ENCODE data around the gene OST4.
A peak's percentile ranks its signal among the peaks of the same experiment; 100 is the strongest.

OST4 gene

DNA sequence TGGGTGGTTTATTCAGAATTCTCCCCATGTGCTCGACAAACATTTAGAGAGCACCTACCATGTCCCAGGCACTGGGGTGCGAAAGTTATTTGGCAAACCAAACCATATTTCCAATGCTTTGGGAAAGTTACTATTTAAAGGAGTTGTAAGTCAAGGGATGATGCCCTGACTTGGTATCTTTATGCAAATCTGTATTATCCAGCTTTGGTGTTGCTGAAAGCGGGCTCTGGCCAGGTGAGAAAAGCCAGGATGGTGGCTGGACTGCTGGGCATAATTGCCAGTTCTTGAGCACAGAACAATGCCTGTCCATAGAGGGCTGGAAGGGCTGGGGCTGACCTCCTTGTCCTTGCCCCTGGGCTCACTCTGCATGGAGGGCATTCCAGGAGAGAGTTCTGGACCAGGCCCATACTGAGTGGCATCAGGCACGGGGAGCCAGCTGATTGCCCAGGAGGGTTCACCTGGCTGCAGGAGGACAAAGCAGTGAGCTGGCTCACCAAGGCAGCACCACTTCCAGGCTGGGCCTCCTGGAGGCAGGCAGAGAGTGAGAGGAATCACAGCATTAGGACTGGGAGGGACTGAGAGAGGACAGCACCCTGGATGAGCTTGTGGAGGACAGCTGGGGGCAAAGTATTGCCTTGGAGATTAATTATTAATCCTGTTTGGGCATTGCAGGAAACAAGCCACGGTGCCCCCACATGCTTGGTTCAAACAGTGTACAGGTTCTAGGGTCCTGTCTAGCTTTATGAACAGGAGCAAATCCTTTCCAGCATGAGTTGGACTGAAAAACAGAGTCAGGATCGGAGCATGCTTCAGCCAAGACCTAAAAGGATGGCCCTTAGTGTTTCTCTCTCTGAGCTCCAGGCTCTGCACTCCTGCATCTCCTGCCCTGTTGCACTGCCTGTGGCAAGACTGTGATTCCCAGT, 22.2 kb upstream of the OST4 start:
- DNase-seq (ENCODE audit: low read depth in 2 of 2): no peak

DNA sequence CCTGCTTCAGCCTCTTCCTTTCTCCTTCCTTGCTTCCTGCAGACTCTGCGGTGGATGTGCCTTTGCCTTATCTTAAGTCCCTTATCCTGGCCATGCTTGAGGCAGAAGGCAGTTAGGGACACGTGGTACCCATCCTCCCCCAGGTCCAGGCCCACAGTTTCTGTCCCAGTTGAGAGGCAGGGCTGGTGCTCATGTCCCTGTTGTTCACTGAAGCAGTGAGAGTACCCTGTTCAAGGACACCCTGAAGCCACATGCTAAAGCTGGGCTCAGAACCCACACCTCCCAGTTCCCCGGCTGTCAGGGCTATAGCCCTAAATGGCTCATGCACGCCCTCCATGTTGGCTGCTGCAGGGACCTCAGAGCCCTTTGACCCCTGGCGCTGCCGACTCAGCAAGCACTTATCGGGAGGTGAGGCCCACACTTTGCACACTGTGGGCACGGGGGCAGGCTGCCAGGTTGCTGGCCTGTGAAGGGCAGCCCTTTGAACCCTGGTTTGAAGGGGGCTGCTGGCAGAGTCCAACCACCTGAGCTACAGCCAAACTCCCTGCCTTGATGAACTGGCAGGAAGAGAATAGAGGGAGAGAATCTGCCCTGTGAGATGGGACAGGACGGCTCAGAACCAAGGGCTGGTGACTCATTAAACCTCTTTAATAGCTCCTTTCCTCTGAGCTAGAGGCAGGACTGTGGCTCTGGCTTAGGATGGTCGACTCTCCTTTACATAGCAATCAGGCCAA, 21.4 kb upstream of the OST4 start:
- no peak for DNase-seq (ENCODE audit: low read depth in 2 of 2)

DNA sequence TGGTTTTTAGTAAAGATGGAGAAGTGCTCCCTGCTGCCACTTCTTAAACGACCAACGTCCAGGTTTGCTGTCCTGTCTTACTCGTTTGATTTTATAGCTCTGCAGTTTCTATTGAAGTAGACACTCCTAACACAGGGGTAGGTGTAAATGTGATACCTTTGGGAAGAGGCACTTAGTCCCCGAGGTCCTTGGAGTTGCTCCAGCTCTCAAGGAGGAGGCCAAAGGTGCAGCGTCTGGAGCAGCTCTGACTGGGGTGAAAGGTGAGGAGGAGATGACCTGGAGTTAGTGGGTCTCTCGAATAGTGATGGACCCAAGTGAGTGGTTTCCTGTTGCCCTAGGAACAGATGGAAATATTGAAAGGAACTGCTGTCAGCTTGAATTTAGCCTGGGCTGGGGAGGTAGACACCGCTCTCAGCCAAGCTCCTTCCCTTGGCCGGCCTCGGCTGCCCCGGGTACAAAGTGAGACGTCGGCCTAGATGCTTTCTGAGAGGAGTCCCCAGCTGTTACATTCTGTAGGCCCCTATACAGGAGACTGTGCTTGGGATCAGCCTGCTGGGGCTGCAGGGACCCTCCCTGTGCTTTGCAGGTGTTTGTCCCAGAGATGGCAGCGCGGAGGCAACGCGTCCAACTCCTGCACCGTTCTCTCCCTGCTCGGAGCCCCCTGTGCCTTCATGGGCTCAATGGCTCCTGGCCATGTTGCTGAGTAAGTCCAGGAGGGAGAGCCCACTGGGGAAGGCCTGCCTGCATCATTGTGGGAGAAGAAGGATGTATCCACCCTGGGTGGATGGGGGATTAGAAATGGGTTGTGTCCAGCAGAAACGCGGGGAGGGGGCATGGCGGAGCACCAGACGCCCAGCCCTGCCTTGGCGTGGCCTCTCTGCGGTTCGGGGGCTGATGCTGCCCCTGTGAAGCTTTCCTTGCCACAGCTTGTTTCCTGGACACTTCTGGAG, 20.6 kb upstream of the OST4 start:
- DNase-seq (ENCODE audit: low read depth in 2 of 2): no peak

DNA sequence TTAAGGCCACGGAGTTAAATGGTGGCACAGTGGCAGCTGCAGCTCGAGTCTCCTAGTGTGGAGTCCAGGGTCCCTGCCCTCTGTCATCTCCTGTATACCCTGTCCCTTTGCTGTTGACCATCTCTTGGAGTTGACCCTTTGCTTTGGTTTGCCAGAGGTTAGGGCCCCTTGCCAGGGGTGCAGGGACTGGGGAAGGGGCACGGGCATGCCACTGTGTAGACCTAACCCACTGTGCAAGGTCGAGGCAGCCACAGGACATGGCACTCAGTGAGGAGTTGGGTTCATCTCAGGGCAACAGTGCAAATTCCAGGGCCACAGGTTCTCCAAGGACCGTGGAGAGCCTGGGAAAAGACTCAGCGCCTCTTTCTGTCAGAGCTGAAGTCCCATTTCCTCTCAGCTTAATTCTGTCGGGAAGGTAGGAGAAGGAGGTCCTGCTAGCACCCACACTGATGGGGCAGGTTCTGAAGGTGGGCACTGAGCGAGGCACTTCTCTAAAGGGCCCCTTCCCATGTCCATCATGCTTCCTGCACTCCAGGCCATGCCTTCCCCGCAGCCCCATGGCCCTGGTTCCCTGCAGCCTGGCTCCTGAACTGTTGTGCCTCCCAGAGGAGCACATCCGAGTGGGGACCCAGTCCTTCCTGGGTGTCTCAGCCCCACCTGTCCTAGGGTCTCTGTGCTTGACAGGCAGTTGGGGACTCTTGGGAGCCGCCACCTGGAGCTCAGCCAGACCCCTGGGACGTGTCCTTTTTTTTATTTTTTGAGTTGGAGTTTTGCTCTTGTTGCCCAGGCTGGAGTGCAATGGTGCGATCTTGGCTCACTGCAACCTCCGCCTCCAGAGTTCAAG, 17.9 kb upstream of the OST4 start:
- no peak for DNase-seq (ENCODE audit: low read depth in 2 of 2)

DNA sequence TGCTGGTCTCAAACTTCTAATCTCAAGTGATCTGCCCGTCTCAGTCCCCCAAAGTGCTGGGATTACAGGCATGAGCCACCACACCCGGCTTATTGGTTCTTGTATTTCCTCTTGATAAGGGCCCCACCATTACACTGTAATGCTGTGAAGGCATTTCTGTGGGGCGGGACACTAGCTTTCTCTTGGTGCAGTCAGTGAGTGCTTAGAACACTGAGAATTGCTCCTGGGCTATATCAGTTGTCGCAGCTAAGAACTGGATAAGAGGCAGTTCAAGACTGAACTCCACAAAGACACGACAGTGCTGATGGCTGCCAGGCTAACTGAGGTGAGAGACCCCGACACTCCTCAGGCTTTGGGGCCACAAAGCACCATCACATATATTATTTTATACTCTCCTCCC, 17.2 kb upstream of the OST4 start:
- DNase-seq (ENCODE audit: low read depth in 2 of 2): no peak

DNA sequence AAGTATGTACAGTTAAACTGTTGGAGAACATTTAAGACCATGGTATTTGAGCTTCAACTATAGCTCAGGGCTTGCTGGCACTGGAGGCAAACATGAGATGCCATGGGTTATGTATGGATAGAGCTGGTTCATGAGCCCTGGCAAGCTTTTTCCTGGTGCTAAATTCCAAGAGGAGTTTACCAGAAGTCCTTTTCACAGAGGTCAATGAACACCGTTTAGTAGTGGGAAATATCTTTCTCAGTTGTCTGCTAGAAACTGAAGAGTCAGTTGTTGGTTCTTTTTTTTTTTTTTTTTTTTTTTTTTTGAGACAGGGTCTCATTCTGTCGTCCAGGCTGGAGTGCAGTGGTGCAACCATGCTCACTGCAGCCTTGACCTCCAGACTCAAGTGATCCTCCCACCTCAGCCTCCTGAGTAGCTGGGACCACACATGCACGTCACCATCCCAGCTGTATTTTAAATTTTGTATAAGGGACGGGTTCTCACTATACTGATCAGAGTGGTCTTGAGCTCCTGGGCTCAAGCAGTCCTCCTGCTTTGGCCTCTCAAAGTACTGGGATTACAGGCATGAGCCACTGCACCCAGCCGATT, 16.5 kb upstream of the OST4 start:
- no peak for DNase-seq (ENCODE audit: low read depth in 2 of 2)

DNA sequence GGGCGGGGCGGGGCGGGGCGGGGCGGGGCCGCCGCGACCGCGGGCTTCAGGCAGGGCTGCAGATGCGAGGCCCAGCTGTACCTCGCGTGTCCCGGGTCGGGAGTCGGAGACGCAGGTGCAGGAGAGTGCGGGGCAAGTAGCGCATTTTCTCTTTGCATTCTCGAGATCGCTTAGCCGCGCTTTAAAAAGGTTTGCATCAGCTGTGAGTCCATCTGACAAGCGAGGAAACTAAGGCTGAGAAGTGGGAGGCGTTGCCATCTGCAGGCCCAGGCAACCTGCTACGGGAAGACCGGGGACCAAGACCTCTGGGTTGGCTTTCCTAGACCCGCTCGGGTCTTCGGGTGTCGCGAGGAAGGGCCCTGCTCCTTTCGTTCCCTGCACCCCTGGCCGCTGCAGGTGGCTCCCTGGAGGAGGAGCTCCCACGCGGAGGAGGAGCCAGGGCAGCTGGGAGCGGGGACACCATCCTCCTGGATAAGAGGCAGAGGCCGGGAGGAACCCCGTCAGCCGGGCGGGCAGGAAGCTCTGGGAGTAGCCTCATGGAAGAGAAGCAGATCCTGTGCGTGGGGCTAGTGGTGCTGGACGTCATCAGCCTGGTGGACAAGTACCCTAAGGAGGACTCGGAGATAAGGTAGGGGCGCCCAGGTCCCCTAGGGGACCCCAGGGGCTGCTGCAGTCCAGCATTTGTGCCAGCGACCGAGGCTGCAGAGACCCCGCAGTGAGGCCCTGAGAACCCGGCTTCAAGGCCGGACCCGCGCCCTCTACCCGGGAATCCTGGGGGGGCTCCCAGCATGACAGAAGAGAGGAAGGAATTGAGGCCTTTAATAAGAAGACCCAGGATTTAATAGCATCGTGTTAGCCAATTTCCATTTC, 15.5 kb upstream of the OST4 start, which contains the start of gene KHK:
Gene KHK (plus strand): TSS at position 49 of the 870 bp plus-strand sequence. CDS start 488 bp downstream, at position 537.
- no peak for DNase-seq (ENCODE audit: low read depth in 2 of 2)

DNA sequence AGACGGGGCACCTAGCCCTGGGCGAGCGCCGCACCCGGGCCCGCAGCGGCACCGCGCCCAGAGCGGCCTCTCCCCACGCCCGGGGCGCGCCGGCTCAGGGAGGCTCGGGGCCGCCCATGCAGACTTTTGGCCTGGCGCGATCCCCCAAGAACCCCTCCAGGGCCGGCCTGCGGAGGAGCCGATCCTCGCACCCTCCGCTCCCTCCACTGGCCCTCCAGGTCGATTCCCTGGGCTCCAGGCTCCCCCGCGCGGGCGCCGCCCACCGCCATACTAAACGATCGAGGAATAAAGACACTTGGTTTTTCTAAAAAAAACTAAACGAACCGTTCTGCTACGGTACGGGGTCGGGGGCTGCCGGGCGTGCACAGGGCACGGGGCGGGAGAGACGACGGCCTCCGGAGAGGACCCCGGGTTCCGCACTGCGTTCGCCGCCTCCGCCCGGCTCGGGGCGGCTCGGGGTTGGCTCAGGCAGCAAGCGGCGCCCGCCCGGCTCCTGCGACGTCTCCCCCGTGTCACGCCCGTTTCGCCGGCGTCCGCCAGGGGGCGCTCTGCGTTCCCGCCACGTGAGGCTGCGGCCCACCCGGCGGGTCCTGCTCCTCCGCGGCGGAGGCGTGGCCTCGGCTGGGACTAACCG, 14.8 kb upstream of the OST4 start:
- DNase-seq (ENCODE audit: low read depth in 2 of 2): peak; percentile 90 to 96

DNA sequence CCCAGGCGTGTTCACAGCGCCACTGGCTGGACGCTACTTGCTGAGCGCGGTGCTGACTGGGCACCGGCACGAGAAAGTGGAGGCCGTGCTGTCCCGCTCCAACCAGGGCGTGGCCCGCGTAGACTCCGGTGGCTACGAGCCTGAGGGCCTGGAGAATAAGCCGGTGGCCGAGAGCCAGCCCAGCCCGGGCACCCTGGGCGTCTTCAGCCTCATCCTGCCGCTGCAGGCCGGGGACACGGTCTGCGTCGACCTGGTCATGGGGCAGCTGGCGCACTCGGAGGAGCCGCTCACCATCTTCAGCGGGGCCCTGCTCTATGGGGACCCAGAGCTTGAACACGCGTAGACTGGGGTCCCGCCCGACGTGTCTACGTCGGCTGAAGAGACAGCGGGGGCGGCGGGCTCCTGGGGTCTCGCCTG, 14.2 kb upstream of the OST4 start:
- DNase-seq (ENCODE audit: low read depth in 2 of 2): peak in 1 of 2 donors; percentile 34

DNA sequence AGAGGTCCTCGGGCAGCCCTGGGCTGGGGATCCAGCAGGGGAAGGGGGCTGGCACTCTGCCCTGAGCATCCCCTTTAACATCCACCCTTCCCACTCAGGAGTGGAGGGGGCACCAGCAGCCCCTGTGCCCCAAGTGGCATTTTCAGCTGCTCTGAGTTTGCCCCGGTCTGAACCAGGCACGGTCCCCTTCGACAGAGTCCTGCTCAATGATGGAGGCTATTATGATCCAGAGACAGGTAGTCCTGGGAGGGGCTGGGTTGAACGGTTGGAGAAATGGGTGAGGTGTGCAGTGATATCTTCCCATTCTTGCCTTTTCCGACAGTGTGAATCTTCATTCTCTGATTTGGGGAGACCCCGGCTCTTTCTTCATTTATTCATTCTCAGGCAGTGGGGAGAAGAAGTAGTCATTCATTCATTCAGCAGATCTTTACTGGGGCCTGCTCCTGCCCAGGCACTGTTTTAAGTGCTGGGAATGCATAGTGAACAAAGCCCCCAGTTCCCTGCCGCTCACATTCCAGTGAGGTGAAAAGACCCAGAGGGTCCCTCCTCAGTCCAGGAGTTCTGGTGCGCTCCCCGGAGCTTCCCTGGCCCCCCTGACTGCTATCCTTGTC, 13.7 kb upstream of the OST4 start:
- no peak for DNase-seq (ENCODE audit: low read depth in 2 of 2)

DNA sequence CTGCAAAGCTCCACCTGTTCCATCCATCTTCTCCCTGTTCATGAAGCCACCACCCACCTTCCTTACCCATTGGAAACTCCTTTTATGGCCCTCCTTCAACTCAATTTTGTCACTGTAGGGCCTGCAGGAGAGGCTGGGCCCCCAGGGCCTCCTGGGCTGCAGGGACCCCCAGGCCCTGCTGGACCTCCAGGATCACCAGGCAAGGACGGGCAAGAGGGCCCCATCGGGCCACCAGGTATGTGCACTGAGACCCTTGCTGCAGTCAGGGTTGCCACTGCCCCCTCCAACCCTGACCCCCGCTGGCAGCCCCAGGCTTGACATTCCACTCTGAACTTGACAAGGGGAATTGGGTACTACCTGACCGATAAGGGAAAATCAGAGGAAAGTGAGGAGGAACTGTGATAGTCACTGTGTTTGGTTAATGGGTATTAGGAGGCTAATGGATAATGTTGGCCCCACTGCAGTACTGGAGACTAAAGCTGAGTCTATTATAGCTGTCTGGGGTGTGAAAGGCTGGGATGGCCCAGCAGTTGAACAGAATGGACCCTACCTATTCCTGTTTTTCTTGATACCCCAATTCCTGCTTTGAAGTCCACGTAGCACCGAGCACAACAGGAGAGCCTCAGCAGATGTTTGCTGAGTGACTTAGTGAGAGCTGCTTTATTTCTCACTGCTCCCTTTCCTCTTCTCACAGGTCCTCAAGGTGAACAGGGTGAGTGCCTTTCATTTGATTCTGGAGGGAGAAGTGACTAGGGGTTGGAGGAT, 13.0 kb upstream of the OST4 start:
- no peak for DNase-seq (ENCODE audit: low read depth in 2 of 2)

DNA sequence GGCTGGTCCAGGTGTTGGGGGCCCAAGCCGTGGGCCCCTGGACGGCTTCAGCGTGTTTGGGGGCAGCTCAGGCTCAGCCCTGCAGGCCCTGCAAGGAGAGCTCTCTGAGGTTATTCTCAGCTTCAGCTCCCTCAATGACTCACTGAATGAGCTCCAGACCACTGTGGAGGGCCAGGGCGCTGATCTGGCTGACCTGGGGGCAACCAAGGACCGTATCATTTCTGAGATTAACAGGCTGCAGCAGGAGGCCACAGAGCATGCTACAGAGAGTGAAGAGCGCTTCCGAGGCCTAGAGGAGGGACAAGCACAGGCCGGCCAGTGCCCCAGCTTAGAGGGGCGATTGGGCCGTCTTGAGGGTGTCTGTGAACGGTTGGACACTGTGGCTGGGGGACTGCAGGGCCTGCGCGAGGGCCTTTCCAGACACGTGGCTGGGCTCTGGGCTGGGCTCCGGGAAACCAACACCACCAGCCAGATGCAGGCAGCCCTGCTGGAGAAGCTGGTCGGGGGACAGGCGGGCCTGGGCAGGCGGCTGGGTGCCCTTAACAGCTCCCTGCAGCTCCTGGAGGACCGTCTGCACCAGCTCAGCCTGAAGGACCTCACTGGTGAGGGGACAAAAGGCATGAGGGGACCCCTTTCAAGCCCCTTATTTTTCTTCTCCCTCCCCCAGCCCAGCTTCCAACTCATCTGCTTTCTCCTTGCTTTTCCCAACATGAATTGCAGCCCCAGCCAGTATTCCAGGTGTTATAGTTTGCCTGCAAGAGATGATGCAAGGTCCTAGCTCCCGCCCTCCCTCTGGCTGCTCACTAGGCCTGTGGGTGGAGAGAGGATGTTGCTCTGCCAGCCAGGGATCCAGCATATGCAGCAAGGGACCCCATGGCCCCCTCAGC, 12.2 kb upstream of the OST4 start:
- no peak for DNase-seq (ENCODE audit: low read depth in 2 of 2)

DNA sequence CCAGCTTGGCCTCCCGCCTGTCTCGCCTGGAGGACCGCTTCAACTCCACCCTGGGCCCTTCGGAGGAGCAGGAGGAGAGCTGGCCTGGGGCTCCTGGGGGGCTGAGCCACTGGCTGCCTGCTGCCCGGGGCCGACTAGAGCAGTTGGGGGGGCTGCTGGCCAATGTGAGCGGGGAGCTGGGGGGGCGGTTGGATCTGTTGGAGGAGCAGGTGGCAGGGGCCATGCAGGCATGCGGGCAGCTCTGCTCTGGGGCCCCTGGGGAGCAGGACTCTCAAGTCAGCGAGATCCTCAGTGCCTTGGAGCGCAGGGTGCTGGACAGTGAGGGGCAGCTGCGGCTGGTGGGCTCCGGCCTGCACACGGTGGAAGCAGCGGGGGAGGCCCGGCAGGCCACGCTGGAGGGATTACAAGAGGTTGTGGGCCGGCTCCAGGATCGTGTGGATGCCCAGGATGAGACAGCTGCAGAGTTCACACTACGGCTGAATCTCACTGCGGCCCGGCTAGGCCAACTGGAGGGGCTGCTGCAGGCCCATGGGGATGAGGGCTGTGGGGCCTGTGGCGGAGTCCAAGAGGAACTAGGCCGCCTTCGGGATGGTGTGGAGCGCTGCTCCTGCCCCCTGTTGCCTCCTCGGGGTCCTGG, 11.4 kb upstream of the OST4 start:
- no peak for DNase-seq (ENCODE audit: low read depth in 2 of 2)

DNA sequence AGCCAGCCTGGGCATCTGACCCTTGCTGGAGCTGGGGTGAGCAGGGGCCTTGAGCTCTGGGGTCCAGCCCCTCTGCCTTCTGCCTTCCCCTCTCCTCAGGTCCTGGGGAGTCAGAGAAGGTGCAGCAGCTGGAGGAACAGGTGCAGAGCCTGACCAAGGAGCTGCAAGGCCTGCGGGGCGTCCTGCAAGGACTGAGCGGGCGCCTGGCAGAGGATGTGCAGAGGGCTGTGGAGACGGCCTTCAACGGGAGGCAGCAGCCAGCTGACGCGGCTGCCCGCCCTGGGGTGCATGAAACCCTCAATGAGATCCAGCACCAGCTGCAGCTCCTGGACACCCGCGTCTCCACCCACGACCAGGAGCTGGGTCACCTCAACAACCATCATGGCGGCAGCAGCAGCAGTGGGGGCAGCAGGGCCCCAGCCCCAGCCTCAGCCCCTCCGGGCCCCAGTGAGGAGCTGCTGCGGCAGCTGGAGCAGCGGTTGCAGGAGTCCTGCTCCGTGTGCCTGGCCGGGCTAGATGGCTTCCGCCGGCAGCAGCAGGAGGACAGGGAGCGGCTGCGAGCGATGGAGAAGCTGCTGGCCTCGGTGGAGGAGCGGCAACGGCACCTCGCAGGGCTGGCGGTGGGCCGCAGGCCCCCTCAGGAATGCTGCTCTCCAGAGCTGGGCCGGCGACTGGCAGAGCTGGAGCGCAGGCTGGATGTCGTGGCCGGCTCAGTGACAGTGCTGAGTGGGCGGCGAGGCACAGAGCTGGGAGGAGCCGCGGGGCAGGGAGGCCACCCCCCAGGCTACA, 10.7 kb upstream of the OST4 start:
- no peak for DNase-seq (ENCODE audit: low read depth in 2 of 2)

DNA sequence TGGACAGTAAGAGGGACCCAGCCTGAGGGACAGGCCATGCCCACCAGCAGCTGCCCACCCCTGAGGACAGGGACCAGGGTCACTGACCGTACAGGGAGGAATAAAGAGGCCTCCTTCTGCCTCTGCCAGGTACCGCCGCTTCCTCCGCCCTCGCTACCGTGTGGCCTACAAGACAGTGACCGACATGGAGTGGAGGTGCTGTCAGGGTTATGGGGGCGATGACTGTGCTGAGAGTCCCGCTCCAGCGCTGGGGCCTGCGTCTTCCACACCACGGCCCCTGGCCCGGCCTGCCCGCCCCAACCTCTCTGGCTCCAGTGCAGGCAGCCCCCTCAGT, 9.1 kb upstream of the OST4 start:
- DNase-seq (ENCODE audit: low read depth in 2 of 2): no peak

DNA sequence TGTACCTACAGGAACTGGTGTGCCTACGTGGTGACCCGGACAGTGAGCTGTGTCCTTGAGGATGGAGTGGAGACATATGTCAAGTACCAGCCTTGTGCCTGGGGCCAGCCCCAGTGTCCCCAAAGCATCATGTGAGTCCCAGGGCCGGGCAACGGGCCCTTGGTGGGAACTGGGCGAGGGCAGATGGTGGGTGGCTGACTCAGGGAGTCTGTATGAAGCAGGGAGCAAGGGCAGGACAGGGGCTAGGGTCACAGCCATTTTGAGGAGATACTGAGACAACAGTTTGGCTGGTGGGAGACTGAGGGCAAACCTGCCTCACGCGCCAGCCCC, 8.7 kb upstream of the OST4 start:
- no peak for DNase-seq (ENCODE audit: low read depth in 2 of 2)

Data from stimulated activated CD8-positive, alpha-beta memory T cell treated with anti-CD3 and anti-CD28 coated beads, Interleukin-7, amount 100 ng/mL, for 4 hours (primary cell).